K562 (cell line): ENCODE measurements around the gene MTHFR. TPM values are rescaled to one million over a fixed set of nuclear protein-coding genes. Genes with fewer than 3 reads are reported as not detected.
A peak's percentile ranks its signal among the peaks of the same experiment; 100 is the strongest.

ENCODE experiments used
- ATF2 ChIP-seq: sonication (generic); formaldehyde crosslinking; IDR thresholded peaks from 2 replicates; pipeline ENCODE4 v1.8.1; 2022; ENCODE audit warnings: missing genetic modification reagents
- C11orf30 ChIP-seq: fragments of 450-650 bp; IDR thresholded peaks from 2 replicates; pipeline ENCODE4 v1.6.1; 2016; ENCODE audit warnings: low read depth, mild to moderate bottlenecking
- CGGBP1 ChIP-seq: fragments of 250-450 bp; sonication (Bioruptor Pico); IDR thresholded peaks from 2 replicates; pipeline ENCODE4 v1.9.0; 2021; ENCODE audit warnings: mild to moderate bottlenecking
- ETS2 ChIP-seq: IDR thresholded peaks from 2 replicates; pipeline ENCODE4 v1.6.1; 2016; ENCODE audit warnings: borderline replicate concordance, missing genetic modification characterization, mild to moderate bottlenecking, moderate library complexity, missing compliant biosample characterization; ENCODE audit not compliant: poor library complexity, severe bottlenecking
- KLF13 ChIP-seq: fragments of 450-650 bp; IDR thresholded peaks from 2 replicates; pipeline ENCODE4 v1.6.1; 2016; ENCODE audit warnings: missing genetic modification characterization, low read depth, mild to moderate bottlenecking, missing compliant biosample characterization, moderate library complexity, borderline replicate concordance
- PML ChIP-seq: IDR thresholded peaks from 2 replicates; pipeline ENCODE4 v1.6.1; 2012; ENCODE audit warnings: low read length, inconsistent platforms
- SIRT6 ChIP-seq: IDR thresholded peaks from one replicate; pipeline ENCODE4 v1.6.1; 2012; ENCODE audit warnings: low read depth, mild to moderate bottlenecking, control low read depth, inconsistent platforms, low read length, moderate library complexity
- STAT5B ChIP-seq: fragments of 250-450 bp; sonication (Bioruptor Pico); IDR thresholded peaks from 2 replicates; pipeline ENCODE4 v1.8.0; 2021; ENCODE audit warnings: mild to moderate bottlenecking, inconsistent platforms
- USF1 ChIP-seq: sonication (generic); formaldehyde crosslinking; IDR thresholded peaks from 2 replicates; pipeline ENCODE4 v1.9.0; 2022; ENCODE audit warnings: mild to moderate bottlenecking, missing genetic modification reagents
- ZBTB34 ChIP-seq: fragments of 250-450 bp; sonication (Bioruptor Pico); IDR thresholded peaks from 2 replicates; pipeline ENCODE4 v1.8.0; 2021; ENCODE audit warnings: mild to moderate bottlenecking, moderate library complexity
- ZNF165 ChIP-seq: fragments of 250-450 bp; sonication (Bioruptor Pico); IDR thresholded peaks from 2 replicates; pipeline ENCODE4 v1.4.0; 2020; ENCODE audit warnings: borderline replicate concordance
- ZNF282 ChIP-seq: sonication (generic); formaldehyde crosslinking; IDR thresholded peaks from 2 replicates; pipeline ENCODE4 v1.8.1; 2023; ENCODE audit warnings: missing genetic modification reagents
- ZNF407 ChIP-seq: fragments of 450-650 bp; IDR thresholded peaks from 2 replicates; pipeline ENCODE4 v1.6.1; 2016; ENCODE audit warnings: low read depth
- ZNF57 ChIP-seq: fragments of 450-650 bp; formaldehyde crosslinking; IDR thresholded peaks from 2 replicates; pipeline ENCODE4 v1.4.0; 2020; ENCODE audit warnings: mild to moderate bottlenecking, moderate library complexity
- ZNF696 ChIP-seq: fragments of 250-450 bp; sonication (Bioruptor Pico); conservative IDR thresholded peaks from 2 replicates; pipeline ENCODE4 v1.4.0; 2020; ENCODE audit warnings: mild to moderate bottlenecking, moderate library complexity
- polyA plus RNA-seq, 8 experiments: library from polyadenylated mRNA; depleted of rRNA in 4 of 8; stranded (reverse) in 5 of 8; unstranded in 3 of 8; fragments of >200 nt; fragmentation: Nextera tagmentation in 2 of 8; fragmentation: Illumina TruSeq in 1 of 8; extraction: Ambion mirVana in 2 of 8; extraction: Trizol in 1 of 8; gene quantifications; 2 replicates each; pipeline versions ENCODE4 v1.2.1 to v1.2.3, GENCODE V29; 2011 to 2014; ENCODE audit warnings: inconsistent platforms in 1 of 8, missing spikeins in 1 of 8
- total RNA-seq, 7 experiments: library from RNA; depleted of rRNA in 6 of 7; stranded (reverse); fragments of >200 nt in 6 of 7; fragmentation: Illumina TruSeq in 2 of 7; extraction: Trizol in 2 of 7; gene quantifications; 2 replicates each; pipeline versions ENCODE4 v1.2.1 to v1.2.3, GENCODE V29; 2011 to 2021; ENCODE audit warnings: low replicate concordance in 1 of 7

MTHFR gene
- total and polyA plus RNA-seq, 9 of the 15 experiments (the other 6 are each of a cell fraction or from before 2014, with no cell fraction given) = 5.0 to 104 (median 62.6) TPM

GRCh38 chr1:11802973-11803885 lies 2.5 kb downstream of the MTHFR start (continued):
- no peak for TF ChIP-seq ATF2 (CRISPR knock-in tag)
- 0 out of 2 replicates have a peak, but pooled peaks have one; percentile 16 for TF ChIP-seq KLF13
- TF ChIP-seq ZNF282 (CRISPR knock-in tag) = no peak
- no peak for TF ChIP-seq ZBTB34 (CRISPR knock-in tag)
- TF ChIP-seq USF1 (CRISPR knock-in tag) = no peak; the same call in 1 of the 2 replicates
- TF ChIP-seq C11orf30 = no peak
- TF ChIP-seq PML = peak; percentile 71; the same call in 1 of the 2 replicates
- no peak for TF ChIP-seq ZNF165 (CRISPR knock-in tag)
- TF ChIP-seq ETS2 = no peak
- no peak for TF ChIP-seq CGGBP1 (CRISPR knock-in tag)
- no peak for TF ChIP-seq ZNF696 (CRISPR knock-in tag)
- no peak for TF ChIP-seq STAT5B (CRISPR knock-in tag)
- no peak for TF ChIP-seq ZNF407
- TF ChIP-seq ZNF57 = no peak
- TF ChIP-seq SIRT6 = no peak
